H9 (cell line): ENCODE data around the gene TLDC2. TPM values are rescaled to one million over a fixed set of nuclear protein-coding genes. Genes with fewer than 3 reads are reported as not detected.

Source experiments
- DNase-seq: peaks from one replicate; pipeline ENCODE4 v3.0.0-alpha.2; 2017
- H2AFZ ChIP-seq: one replicate; pipeline ENCODE4 v1.6.1; 2013; ENCODE audit warnings: mild to moderate bottlenecking, low read length, control low read depth, moderate library complexity
- H2AK5ac ChIP-seq: 2 replicates; pipeline ENCODE4 v1.6.1; 2013; ENCODE audit warnings: low read length, control low read depth, mixed read lengths; ENCODE audit not compliant: insufficient read length
- H2BK120ac ChIP-seq: one replicate; pipeline ENCODE4 v1.6.1; 2013; ENCODE audit warnings: low read depth, mild to moderate bottlenecking, low read length, control low read depth, inconsistent platforms; ENCODE audit not compliant: poor library complexity, severe bottlenecking
- H2BK12ac ChIP-seq: 2 replicates; pipeline ENCODE4 v1.6.1; 2013; ENCODE audit warnings: low read length, control low read depth, mixed read lengths, low read depth; ENCODE audit not compliant: insufficient read length
- H2BK15ac ChIP-seq: 2 replicates; pipeline ENCODE4 v1.6.1; 2013; ENCODE audit warnings: low read depth, low read length, control low read depth
- H2BK20ac ChIP-seq: one replicate; pipeline ENCODE4 v1.6.1; 2013; ENCODE audit warnings: low read depth, mild to moderate bottlenecking, low read length, control low read depth, inconsistent platforms; ENCODE audit not compliant: poor library complexity, severe bottlenecking
- H2BK5ac ChIP-seq: 2 replicates; pipeline ENCODE4 v1.6.1; 2013; ENCODE audit warnings: low read length, control low read depth, mixed read lengths; ENCODE audit not compliant: insufficient read length
- H3K14ac ChIP-seq: 2 replicates; pipeline ENCODE4 v1.6.1; 2013; ENCODE audit warnings: low read length, control low read depth; ENCODE audit not compliant: insufficient read depth
- H3K18ac ChIP-seq: 2 replicates; pipeline ENCODE4 v1.6.1; 2013; ENCODE audit warnings: low read depth, mild to moderate bottlenecking, mixed read lengths, low read length, control low read depth; ENCODE audit not compliant: insufficient read length
- H3K23ac ChIP-seq: 2 replicates; pipeline ENCODE4 v1.6.1; 2013; ENCODE audit warnings: low read length, control low read depth, mixed read lengths, low read depth; ENCODE audit not compliant: insufficient read length
- H3K23me2 ChIP-seq: 2 replicates; pipeline ENCODE4 v1.6.1; 2013; ENCODE audit warnings: low read depth, mild to moderate bottlenecking, mixed read lengths, low read length, control low read depth; ENCODE audit not compliant: insufficient read length, poor library complexity, severe bottlenecking
- H3K27ac ChIP-seq: 2 replicates; pipeline ENCODE4 v1.5.1; 2013; ENCODE audit warnings: low read length, control low read depth, mixed read lengths, low read depth; ENCODE audit not compliant: insufficient read length
- H3K27me3 ChIP-seq: 2 replicates; pipeline ENCODE4 v1.6.1; 2013; ENCODE audit warnings: low read length, control low read depth, inconsistent platforms; ENCODE audit not compliant: insufficient read depth
- H3K4ac ChIP-seq: 2 replicates; pipeline ENCODE4 v1.6.1; 2013; ENCODE audit warnings: low read depth, mild to moderate bottlenecking, control low read depth, inconsistent platforms, low read length, moderate library complexity
- H3K4me1 ChIP-seq: 2 replicates; pipeline ENCODE4 v1.6.1; 2013; ENCODE audit warnings: low read length, control low read depth, inconsistent platforms; ENCODE audit not compliant: insufficient read depth
- H3K4me2 ChIP-seq: 2 replicates; pipeline ENCODE4 v1.6.1; 2013; ENCODE audit warnings: low read length, control low read depth, mixed read lengths; ENCODE audit not compliant: insufficient read length, insufficient read depth
- H3K56ac ChIP-seq: 2 replicates; pipeline ENCODE4 v1.6.1; 2013; ENCODE audit warnings: low read depth, mild to moderate bottlenecking, mixed read lengths, low read length, control low read depth; ENCODE audit not compliant: insufficient read length
- H3K79me1 ChIP-seq: 2 replicates; pipeline ENCODE4 v1.6.1; 2013; ENCODE audit warnings: low read depth, mild to moderate bottlenecking, moderate library complexity, low read length, control low read depth, inconsistent platforms; ENCODE audit not compliant: insufficient read depth, poor library complexity, severe bottlenecking
- H3K79me2 ChIP-seq: 2 replicates; pipeline ENCODE4 v1.6.1; 2013; ENCODE audit warnings: low read length, control low read depth, inconsistent platforms; ENCODE audit not compliant: insufficient read depth
- H3K9ac ChIP-seq: 2 replicates; pipeline ENCODE4 v1.6.1; 2013; ENCODE audit warnings: low read length, control low read depth, mixed read lengths; ENCODE audit not compliant: insufficient read length; ENCODE audit errors: extremely low read depth
- H3K9me3 ChIP-seq: one replicate; pipeline ENCODE4 v1.6.1; 2013; ENCODE audit warnings: low read depth, low read length, inconsistent platforms; ENCODE audit not compliant: control insufficient read depth
- H3T11ph ChIP-seq: one replicate; pipeline ENCODE4 v1.6.1; 2013; ENCODE audit warnings: mild to moderate bottlenecking, low read length, control low read depth, inconsistent platforms
- H4K20me1 ChIP-seq: one replicate; pipeline ENCODE4 v1.6.1; 2013; ENCODE audit not compliant: control insufficient read depth, insufficient read length, insufficient read depth
- H4K5ac ChIP-seq: 2 replicates; pipeline ENCODE4 v1.6.1; 2013; ENCODE audit warnings: low read depth, mild to moderate bottlenecking, mixed read lengths, low read length, control low read depth; ENCODE audit not compliant: insufficient read length
- H4K8ac ChIP-seq: replicated peaks from 2 replicates; pipeline ENCODE4 v1.6.1; 2013; ENCODE audit warnings: low read length, control low read depth, mixed read lengths, low read depth; ENCODE audit not compliant: insufficient read length
- H4K91ac ChIP-seq: 2 replicates; pipeline ENCODE4 v1.6.1; 2013; ENCODE audit warnings: low read depth, mild to moderate bottlenecking, moderate library complexity, mixed read lengths, low read length, control low read depth; ENCODE audit not compliant: insufficient read length
- H3K27ac Mint-ChIP-seq, 3 experiments: 2 replicates in 2 of 3; 3 replicates in 1 of 3; pipeline ENCODE4 v1.8.0; 2020 to 2021; ENCODE audit warnings: mixed read lengths in 3 of 3, mild to moderate bottlenecking in 1 of 3, moderate library complexity in 1 of 3
- H3K27me3 Mint-ChIP-seq: 2 replicates; pipeline ENCODE4 v1.8.0; 2021; ENCODE audit warnings: low read depth, mild to moderate bottlenecking, moderate library complexity, mixed read lengths
- H3K36me3 Mint-ChIP-seq, 3 experiments: 2 replicates in 2 of 3; 3 replicates in 1 of 3; pipeline ENCODE4 v1.8.0; 2020 to 2021; ENCODE audit warnings: low read depth in 3 of 3, mixed read lengths in 3 of 3; ENCODE audit not compliant: insufficient read depth in 1 of 3
- H3K4me1 Mint-ChIP-seq, 2 experiments: 2 replicates each; pipeline ENCODE4 v1.8.0; 2020; ENCODE audit warnings: mixed read lengths in 2 of 2
- H3K4me3 Mint-ChIP-seq, 2 experiments: 2 replicates in 1 of 2; 3 replicates in 1 of 2; pipeline ENCODE4 v1.8.0; 2020 to 2021; ENCODE audit warnings: mild to moderate bottlenecking in 2 of 2, mixed read lengths in 2 of 2, moderate library complexity in 1 of 2
- H3K9me3 Mint-ChIP-seq, 2 experiments: 2 replicates in 1 of 2; 3 replicates in 1 of 2; pipeline ENCODE4 v1.8.0; 2020; ENCODE audit warnings: mild to moderate bottlenecking in 2 of 2, mixed read lengths in 2 of 2, moderate library complexity in 1 of 2
- CTCF ChIP-seq: fragments of 200-600 bp; sonication (generic); conservative IDR thresholded peaks from 3 replicates; pipeline ENCODE4 v1.8.0; 2021; ENCODE audit warnings: antibody characterized with exemption, mild to moderate bottlenecking
- WGBS: extraction: QIAGEN DNeasy Blood & Tissue Kit; methylation state at CpG from one replicate; pipeline ENCODE4 v1.1.7; 2013; ENCODE audit warnings: missing lambda C conversion rate, low lambda C conversion rate, mixed read lengths; ENCODE audit not compliant: insufficient read length; ENCODE audit errors: extremely low coverage; 5-methylcytosine and 5-hydroxymethylcytosine counted together
- total RNA-seq: library from RNA; stranded (reverse); gene quantifications from 2 replicates; pipeline ENCODE4 v1.2.1, GENCODE V29; 2021

TLDC2 gene
- total RNA-seq, 1 experiment from 2014 or later = 0.11 TPM

- Histone ChIP-seq H2BK12ac (no peak overlapping the region), H4K8ac (no peak overlapping the region), H4K20me1 (no peaks in the 10 kb centered on the region), H2AK5ac (no peak overlapping the region), H3K23ac (no peak overlapping the region), H3K4me1 (no peaks in the 10 kb centered on the region), H3K79me2 (no peaks in the 10 kb centered on the region), H4K91ac (no peak overlapping the region), H2BK15ac (no peak overlapping the region), H2BK120ac (no peak overlapping the region), H2BK20ac (no peak overlapping the region), H3K27ac (no peak overlapping the region), H3K14ac (no peak overlapping the region), H3K4ac (no peak overlapping the region), H3K56ac (no peak overlapping the region), H3K18ac (no peak overlapping the region), H3K79me1 (no peaks in the 10 kb centered on the region), H2BK5ac (no peak overlapping the region), H3T11ph (no peak overlapping the region), H3K9ac (no peak overlapping the region), H4K5ac (no peak overlapping the region), H3K4me2 (no peak overlapping the region), H3K9me3 (no peaks in the 10 kb centered on the region), H3K27me3 (no peaks in the 10 kb centered on the region), H2AFZ (no peak overlapping the region), H3K23me2 (no peaks in the 10 kb centered on the region)
- TF ChIP-seq CTCF = no peak
- Mint-ChIP-seq H3K4me3 (no peak overlapping the region), H3K27me3 (no peaks in the 10 kb centered on the region), H3K27ac (no peak overlapping the region; a peak in 1 of 7 replicates), H3K9me3 (no peaks in the 10 kb centered on the region), H3K36me3 (peaks cover 0 to 35% (median 25%) of the 10 kb centered on the region in 3 experiments; a peak in 6 of 7 replicates), H3K4me1 (peaks cover 13 to 14% of the 10 kb centered on the region in 2 experiments)
- no CpG with 5 or more reads among the region's 2 CpGs for WGBS
- DNase-seq = no peak
Observed at GRCh38 chr20:36916199-36916598, 40.3 kb downstream of the TLDC2 start.
